ENCODE data around the gene TSPEAR.

The TSPEAR gene

DNA sequence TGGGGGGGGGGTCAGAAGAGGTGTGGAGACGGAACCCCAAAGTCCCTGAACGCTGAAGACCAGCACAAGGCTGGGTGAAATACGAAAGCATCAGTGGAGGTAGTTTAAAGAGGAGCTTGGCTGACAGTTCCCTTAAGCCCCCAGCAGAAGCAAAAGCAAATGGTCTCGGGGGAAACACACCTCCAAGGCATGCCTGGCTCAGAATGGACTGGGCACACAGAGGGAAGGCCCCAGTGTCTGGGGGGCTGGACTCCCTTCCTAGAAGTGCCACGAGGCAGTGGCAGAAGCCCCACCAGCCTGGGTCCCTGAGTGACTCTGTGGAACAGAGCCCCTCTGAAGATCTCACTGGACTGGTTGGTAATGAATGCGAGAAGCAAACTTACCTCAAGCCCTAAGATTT lies 46.4 kb upstream of the TSPEAR start:
- H3K27ac ChIP-seq, result no peak overlapping the region
- H3K4me1 ChIP-seq (ENCODE audit: control insufficient read depth in 1 of 2, insufficient read depth in 1 of 2, low read depth in 1 of 2, low read length in 1 of 2), result peaks cover 0 to 2% of the 10 kb centered on the region in 2 experiments
- TF ChIP-seq, protein P1, sequence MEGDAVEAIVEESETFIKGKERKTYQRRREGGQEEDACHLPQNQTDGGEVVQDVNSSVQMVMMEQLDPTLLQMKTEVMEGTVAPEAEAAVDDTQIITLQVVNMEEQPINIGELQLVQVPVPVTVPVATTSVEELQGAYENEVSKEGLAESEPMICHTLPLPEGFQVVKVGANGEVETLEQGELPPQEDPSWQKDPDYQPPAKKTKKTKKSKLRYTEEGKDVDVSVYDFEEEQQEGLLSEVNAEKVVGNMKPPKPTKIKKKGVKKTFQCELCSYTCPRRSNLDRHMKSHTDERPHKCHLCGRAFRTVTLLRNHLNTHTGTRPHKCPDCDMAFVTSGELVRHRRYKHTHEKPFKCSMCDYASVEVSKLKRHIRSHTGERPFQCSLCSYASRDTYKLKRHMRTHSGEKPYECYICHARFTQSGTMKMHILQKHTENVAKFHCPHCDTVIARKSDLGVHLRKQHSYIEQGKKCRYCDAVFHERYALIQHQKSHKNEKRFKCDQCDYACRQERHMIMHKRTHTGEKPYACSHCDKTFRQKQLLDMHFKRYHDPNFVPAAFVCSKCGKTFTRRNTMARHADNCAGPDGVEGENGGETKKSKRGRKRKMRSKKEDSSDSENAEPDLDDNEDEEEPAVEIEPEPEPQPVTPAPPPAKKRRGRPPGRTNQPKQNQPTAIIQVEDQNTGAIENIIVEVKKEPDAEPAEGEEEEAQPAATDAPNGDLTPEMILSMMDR (IDR thresholded peaks at IDR 0.05), result no peak
- H3K27me3 ChIP-seq, result no peaks in the 10 kb centered on the region
- H3K36me3 ChIP-seq, result no peaks in the 10 kb centered on the region
- H3K4me3 ChIP-seq (ENCODE audit: low read depth in 1 of 2, low read length in 1 of 2), result no peak overlapping the region
- H3K9me3 ChIP-seq, result no peaks in the 10 kb centered on the region

DNA sequence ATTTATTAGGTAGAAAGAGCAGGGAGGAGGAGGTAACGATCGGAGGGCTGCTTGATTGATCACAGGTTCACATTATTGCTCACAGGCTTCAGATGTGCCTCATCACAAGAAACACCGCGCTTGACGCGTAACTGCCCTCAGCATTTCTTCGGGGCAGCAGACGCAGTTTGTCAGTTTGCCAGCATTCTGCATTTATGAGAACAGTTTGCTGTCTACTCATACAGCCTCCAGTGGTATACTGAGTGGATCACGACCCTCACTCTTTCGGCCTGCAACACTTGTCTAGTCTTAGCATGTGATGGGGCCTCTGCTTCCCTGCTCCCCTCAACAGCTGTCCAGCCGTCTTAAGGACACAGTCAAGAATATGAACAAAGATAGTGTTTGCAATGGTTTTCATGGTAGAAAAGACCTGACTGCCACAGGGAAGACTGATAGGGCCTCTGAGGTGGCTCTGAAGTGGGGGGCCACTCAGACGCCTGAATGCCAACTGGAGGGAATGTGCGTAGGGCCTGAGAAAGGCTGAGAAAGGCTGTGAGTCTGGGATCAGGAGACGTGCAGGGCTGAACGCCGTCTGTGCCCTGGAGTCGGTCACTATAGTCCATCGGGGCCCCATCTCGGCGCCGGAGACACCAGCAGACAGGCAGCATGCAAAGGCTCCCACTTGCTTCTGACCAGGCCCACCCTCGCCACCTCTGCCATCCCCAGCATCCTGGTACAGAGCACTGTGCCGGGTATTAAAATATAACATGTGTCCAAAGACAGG lies 45.2 kb upstream of the TSPEAR start:
- Histone ChIP-seq H3K9me3 (no peaks in the 10 kb centered on the region), H3K36me3 (no peaks in the 10 kb centered on the region)
- TF ChIP-seq, protein P1 (IDR thresholded peaks at IDR 0.05), result no peak

DNA sequence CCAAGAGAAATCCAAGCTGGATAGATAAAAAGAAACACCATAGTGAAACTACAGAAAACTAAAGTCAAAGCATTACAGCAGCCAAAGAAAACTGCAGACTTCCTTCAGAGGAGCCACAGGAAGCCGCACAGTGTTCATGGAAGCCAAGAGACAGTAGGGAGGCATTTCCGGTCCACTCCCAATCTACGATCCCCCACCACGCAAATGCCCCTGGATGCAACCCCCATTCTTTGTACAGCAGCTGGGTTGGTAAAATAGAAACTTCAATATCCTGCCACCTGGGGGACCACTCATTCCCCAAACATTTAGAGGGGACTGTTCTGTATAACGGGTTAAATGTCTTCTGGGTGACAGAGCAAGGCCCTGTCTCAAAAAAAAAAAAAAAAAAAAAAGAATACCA lies 43.9 kb upstream of the TSPEAR start:
- Histone ChIP-seq H3K4me1 (ENCODE audit: control insufficient read depth in 1 of 2, insufficient read depth in 1 of 2, low read depth in 1 of 2, low read length in 1 of 2) (peaks cover 0 to 4% of the 10 kb centered on the region in 2 experiments), H3K27me3 (peaks cover 16% of the 10 kb centered on the region), H3K4me3 (ENCODE audit: low read depth in 1 of 2, low read length in 1 of 2) (no peak overlapping the region), H3K27ac (no peak overlapping the region), H3K36me3 (no peaks in the 10 kb centered on the region), H3K9me3 (no peaks in the 10 kb centered on the region)
- TF ChIP-seq, protein P1 (IDR thresholded peaks at IDR 0.05), result no peak

More for the DNA sequence above, 45.2 kb upstream of the TSPEAR start:
- no peak overlapping the region for H3K4me3 ChIP-seq (ENCODE audit: low read depth in 1 of 2, low read length in 1 of 2)
- H3K4me1 ChIP-seq (ENCODE audit: control insufficient read depth in 1 of 2, insufficient read depth in 1 of 2, low read depth in 1 of 2, low read length in 1 of 2), result peaks cover 0 to 4% of the 10 kb centered on the region in 2 experiments
- H3K27me3 ChIP-seq, result peaks cover 2% of the 10 kb centered on the region
- no peak overlapping the region for H3K27ac ChIP-seq

DNA sequence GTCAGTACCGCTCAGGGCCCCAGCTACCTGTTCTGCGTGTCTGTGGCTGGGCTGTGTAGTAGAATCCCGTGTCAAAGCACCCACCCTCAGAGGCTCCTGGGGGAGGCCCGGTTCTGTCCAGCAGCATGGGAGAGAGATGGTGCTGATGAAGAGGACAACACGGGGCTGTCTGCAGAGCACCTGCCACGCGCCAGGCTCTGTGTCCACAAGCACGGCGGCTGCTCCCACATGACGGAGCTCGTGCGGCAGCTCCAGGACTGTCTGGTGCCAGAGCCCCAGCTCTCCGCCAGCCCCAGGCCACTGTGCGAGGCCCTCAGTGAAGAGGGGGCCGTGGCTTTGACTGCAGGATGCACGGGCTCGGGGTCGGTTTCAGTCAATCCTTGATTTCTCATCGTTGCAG lies 42.0 kb upstream of the TSPEAR start:
- H3K27me3 ChIP-seq, result peaks cover 34% of the 10 kb centered on the region
- TF ChIP-seq, protein P1 (IDR thresholded peaks at IDR 0.05), result no peak
- no peak overlapping the region for H3K4me3 ChIP-seq (ENCODE audit: low read depth in 1 of 2, low read length in 1 of 2)
- peaks cover 0 to 4% of the 10 kb centered on the region in 2 experiments for H3K4me1 ChIP-seq (ENCODE audit: control insufficient read depth in 1 of 2, insufficient read depth in 1 of 2, low read depth in 1 of 2, low read length in 1 of 2)
- H3K9me3 ChIP-seq, result no peaks in the 10 kb centered on the region
- H3K36me3 ChIP-seq, result no peaks in the 10 kb centered on the region
- H3K27ac ChIP-seq, result no peak overlapping the region

DNA sequence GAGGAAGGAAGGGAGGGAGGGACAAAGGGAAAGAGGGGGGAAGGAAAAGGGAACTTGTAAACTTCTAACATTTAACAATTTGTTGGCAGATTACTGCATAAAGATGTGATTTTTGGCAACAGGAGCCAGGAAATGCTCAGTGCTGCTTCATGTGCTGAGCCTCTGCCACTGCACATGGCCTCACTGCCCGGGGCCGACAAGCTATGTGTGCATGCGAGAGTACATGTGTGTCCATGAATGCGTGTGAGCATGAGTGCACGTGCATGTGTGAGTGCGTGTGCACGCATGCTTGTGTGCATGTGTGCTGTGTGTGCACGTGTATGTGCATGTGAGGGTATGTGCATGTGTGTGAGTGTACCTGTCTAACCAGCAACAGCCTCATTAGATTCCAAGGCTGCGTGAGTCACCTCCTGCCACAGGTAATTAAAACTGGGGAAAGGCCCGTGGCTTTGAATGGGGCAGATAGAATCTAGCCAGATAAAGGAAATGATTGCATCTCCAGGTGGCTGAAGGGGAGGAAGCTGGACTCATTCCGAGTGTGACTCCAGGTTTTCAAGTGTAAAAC lies 41.4 kb upstream of the TSPEAR start:
- Histone ChIP-seq H3K27ac (no peak overlapping the region), H3K9me3 (no peaks in the 10 kb centered on the region), H3K4me3 (ENCODE audit: low read depth in 1 of 2, low read length in 1 of 2) (no peak overlapping the region), H3K36me3 (no peaks in the 10 kb centered on the region), H3K4me1 (ENCODE audit: control insufficient read depth in 1 of 2, insufficient read depth in 1 of 2, low read depth in 1 of 2, low read length in 1 of 2) (peaks cover 0 to 4% of the 10 kb centered on the region in 2 experiments), H3K27me3 (peaks cover 40% of the 10 kb centered on the region)
- TF ChIP-seq, protein P1 (IDR thresholded peaks at IDR 0.05), result no peak

Data from neutrophil (primary cell).